IMR-90 (cell line): ENCODE data around the gene TIMM44. TPM values are rescaled to one million over a fixed set of nuclear protein-coding genes. Genes with fewer than 3 reads are reported as not detected.

Source experiments
- ATAC-seq: fragments of 200-7000 bp; cut with Tn5 transposase; 2 replicates; pipeline ENCODE4 v1.9.1; 2020; ENCODE audit warnings: low read depth, mild to moderate bottlenecking, moderate library complexity
- BruUV-seq: library from RNA; stranded (reverse); fragments of 400-500 nt; replicated peaks from 2 replicates; lab custom pipeline; 2021; lab: Mats Ljungman, UMichigan
- CTCF ChIA-PET: fragments of 300-600 bp; formaldehyde crosslinking; extraction: SDS; loops from one replicate; lab custom pipeline; 2021; ENCODE audit warnings: antibody characterized with exemption; lab: Yijun Ruan, JAX
- POLR2A ChIA-PET: fragments of 300-600 bp; sonication (Branson Sonifier 250); formaldehyde crosslinking; loops from one replicate; lab custom pipeline; 2022; ENCODE audit warnings: antibody characterized with exemption; ENCODE audit not compliant: unreplicated experiment; lab: Charles Lee
- DNase-seq: peaks from one replicate; pipeline ENCODE4 v3.0.0; 2013
- H2AFZ ChIP-seq: replicated peaks from 2 replicates; pipeline ENCODE3; 2013; ENCODE audit warnings: low read length, mild to moderate bottlenecking; ENCODE audit not compliant: poor library complexity
- H2AK5ac ChIP-seq: 2 replicates; pipeline ENCODE4 v1.6.1; 2013; ENCODE audit warnings: low read depth, low read length, inconsistent platforms
- H2AK9ac ChIP-seq: replicated peaks from 2 replicates; pipeline ENCODE3; 2013; ENCODE audit warnings: mild to moderate bottlenecking, low read depth, low read length, moderate library complexity; ENCODE audit not compliant: poor library complexity
- H2BK120ac ChIP-seq: 2 replicates; pipeline ENCODE4 v1.6.1; 2013; ENCODE audit warnings: low read depth, low read length, inconsistent platforms
- H2BK15ac ChIP-seq: 3 replicates; pipeline ENCODE4 v1.6.1; 2013; ENCODE audit warnings: low read depth, low read length, inconsistent platforms
- H2BK20ac ChIP-seq: 2 replicates; pipeline ENCODE4 v1.6.1; 2013; ENCODE audit warnings: low read depth, mild to moderate bottlenecking, inconsistent platforms, low read length, moderate library complexity
- H2BK5ac ChIP-seq: 2 replicates; pipeline ENCODE4 v1.6.1; 2013; ENCODE audit warnings: mild to moderate bottlenecking, low read depth, low read length, inconsistent platforms; ENCODE audit not compliant: poor library complexity, severe bottlenecking
- H3K14ac ChIP-seq: replicated peaks from 2 replicates; pipeline ENCODE4 v1.6.1; 2013; ENCODE audit warnings: low read depth, low read length, inconsistent platforms
- H3K18ac ChIP-seq: 2 replicates; pipeline ENCODE4 v1.6.1; 2013; ENCODE audit warnings: low read depth, low read length, control low read depth
- H3K23ac ChIP-seq: 2 replicates; pipeline ENCODE4 v1.6.1; 2013; ENCODE audit warnings: low read depth, low read length, inconsistent platforms
- H3K27ac ChIP-seq: 2 replicates; pipeline ENCODE4 v1.5.1; 2013; ENCODE audit warnings: mild to moderate bottlenecking, control low read depth, low read length; ENCODE audit not compliant: insufficient read depth
- H3K27me3 ChIP-seq: 2 replicates; pipeline ENCODE4 v1.6.1; 2013; ENCODE audit warnings: low read length; ENCODE audit not compliant: control insufficient read depth, insufficient read depth
- H3K36me3 ChIP-seq: 2 replicates; pipeline ENCODE4 v1.6.1; 2013; ENCODE audit warnings: low read length, mixed read lengths; ENCODE audit not compliant: control insufficient read depth, insufficient read depth
- H3K4ac ChIP-seq: 2 replicates; pipeline ENCODE4 v1.6.1; 2013; ENCODE audit warnings: low read depth, low read length, inconsistent platforms
- H3K4me1 ChIP-seq: 2 replicates; pipeline ENCODE4 v1.6.1; 2013; ENCODE audit warnings: low read length, mixed read lengths; ENCODE audit not compliant: control insufficient read depth, insufficient read depth
- H3K4me2 ChIP-seq: 2 replicates; pipeline ENCODE4 v1.6.1; 2013; ENCODE audit warnings: low read depth, mild to moderate bottlenecking, control low read depth, low read length, moderate library complexity
- H3K4me3 ChIP-seq: 2 replicates; pipeline ENCODE4 v1.5.1; 2013; ENCODE audit warnings: low read depth, mild to moderate bottlenecking, control low read depth, low read length, moderate library complexity; ENCODE audit not compliant: insufficient read depth
- H3K56ac ChIP-seq: 2 replicates; pipeline ENCODE4 v1.6.1; 2013; ENCODE audit warnings: low read length, inconsistent platforms; ENCODE audit not compliant: insufficient read depth; ENCODE audit errors: extremely low read depth
- H3K79me1 ChIP-seq, 2 experiments: 2 replicates each; pipeline ENCODE4 v1.6.1; 2013; ENCODE audit warnings: low read length in 2 of 2, inconsistent platforms in 1 of 2, low read depth in 1 of 2
- H3K9ac ChIP-seq: 2 replicates; pipeline ENCODE4 v1.6.1; 2013; ENCODE audit warnings: low read depth, low read length, control low read depth
- H3K9me1 ChIP-seq: 2 replicates; pipeline ENCODE4 v1.6.1; 2013; ENCODE audit warnings: low read length, inconsistent platforms; ENCODE audit not compliant: insufficient read depth
- H3K9me3 ChIP-seq: 2 replicates; pipeline ENCODE4 v1.6.1; 2013; ENCODE audit warnings: low read length; ENCODE audit not compliant: control insufficient read depth, insufficient read depth
- H4K20me1 ChIP-seq: 2 replicates; pipeline ENCODE4 v1.6.1; 2013; ENCODE audit warnings: low read length, inconsistent platforms; ENCODE audit not compliant: insufficient read depth
- H4K5ac ChIP-seq: 2 replicates; pipeline ENCODE4 v1.6.1; 2013; ENCODE audit warnings: mild to moderate bottlenecking, low read depth, low read length, control low read depth
- H4K8ac ChIP-seq, 2 experiments: 2 replicates each; pipeline ENCODE4 v1.6.1; 2013; ENCODE audit warnings: low read depth in 2 of 2, low read length in 2 of 2, control low read depth in 1 of 2, inconsistent platforms in 1 of 2
- H4K91ac ChIP-seq: 2 replicates; pipeline ENCODE4 v1.6.1; 2013; ENCODE audit warnings: low read depth, low read length, inconsistent platforms; ENCODE audit not compliant: insufficient read depth
- CEBPB ChIP-seq: IDR thresholded peaks from 2 replicates; pipeline ENCODE4 v1.6.1; 2012; ENCODE audit warnings: low read depth, low read length, improper control_type of control experiment
- CHD1 ChIP-seq: IDR thresholded peaks from 2 replicates; pipeline ENCODE4 v1.6.1; 2012; ENCODE audit warnings: low read depth, low read length, improper control_type of control experiment
- CTCF ChIP-seq: conservative IDR thresholded peaks from 2 replicates; pipeline ENCODE4 v1.5.1; 2012; ENCODE audit warnings: mild to moderate bottlenecking, low read depth, low read length, improper control_type of control experiment
- FOS ChIP-seq: fragments of 150-350 bp; IDR thresholded peaks from 2 replicates; pipeline ENCODE4 v1.6.1; 2016; ENCODE audit warnings: low read depth, low read length
- MAFK ChIP-seq: IDR thresholded peaks from 2 replicates; pipeline ENCODE4 v1.6.1; 2012; ENCODE audit warnings: low read depth, low read length, improper control_type of control experiment
- MAZ ChIP-seq: IDR thresholded peaks from 2 replicates; pipeline ENCODE4 v1.6.1; 2012; ENCODE audit warnings: low read depth, mild to moderate bottlenecking, low read length, improper control_type of control experiment, moderate library complexity, borderline replicate concordance
- MXI1 ChIP-seq: IDR thresholded peaks from 2 replicates; pipeline ENCODE4 v1.6.1; 2012; ENCODE audit warnings: low read depth, mild to moderate bottlenecking, low read length, moderate library complexity, borderline replicate concordance
- NFE2L2 ChIP-seq: fragments of 150-350 bp; IDR thresholded peaks from 2 replicates; pipeline ENCODE4 v1.6.1; 2016; ENCODE audit warnings: low read depth, mild to moderate bottlenecking, low read length
- POLR2A ChIP-seq: IDR thresholded peaks from 2 replicates; pipeline ENCODE4 v1.6.1; 2012; ENCODE audit warnings: mild to moderate bottlenecking, low read depth, low read length
- RAD21 ChIP-seq: IDR thresholded peaks from 2 replicates; pipeline ENCODE4 v1.6.1; 2012; ENCODE audit warnings: low read length, improper control_type of control experiment
- RCOR1 ChIP-seq: IDR thresholded peaks from 2 replicates; pipeline ENCODE4 v1.6.1; 2012; ENCODE audit warnings: mild to moderate bottlenecking, low read length, improper control_type of control experiment; ENCODE audit not compliant: insufficient replicate concordance
- RFX5 ChIP-seq: IDR thresholded peaks from 2 replicates; pipeline ENCODE4 v1.8.0; 2012; ENCODE audit warnings: low read depth, mild to moderate bottlenecking, low read length, moderate library complexity
- SMC3 ChIP-seq: fragments of 150-350 bp; IDR thresholded peaks from 2 replicates; pipeline ENCODE4 v1.6.1; 2016; ENCODE audit warnings: low read depth, mild to moderate bottlenecking, antibody characterized with exemption, low read length, moderate library complexity
- WGBS, 2 experiments: methylation state at CpG; one replicate each; pipeline versions ENCODE4 v1.1.5 to v1.1.7; 2013; ENCODE audit warnings: missing lambda C conversion rate in 2 of 2; ENCODE audit not compliant: insufficient read length in 1 of 2; ENCODE audit errors: extremely low coverage in 2 of 2; 5-methylcytosine and 5-hydroxymethylcytosine counted together
- dilution Hi-C: fragments of 300-500 bp; cut with HindIII; formaldehyde crosslinking; loops from one replicate; pipeline ENCODE4 v1.14.3; 2018; ENCODE audit warnings: low sequenced_read_pairs; ENCODE audit not compliant: unreplicated experiment
- in situ Hi-C: fragments of 300-500 bp; cut with MboI; formaldehyde crosslinking; loops from 3 replicates; pipeline ENCODE4 v1.14.3; 2019; ENCODE audit warnings: low sequenced_read_pairs, inconsistent platforms, mixed read lengths
- intact Hi-C: fragments of 100-400 bp; cut with micrococcal nuclease; formaldehyde crosslinking; loops from 2 replicates; pipeline ENCODE4 v1.10.0; 2022
- polyA plus RNA-seq, 3 experiments: library from polyadenylated mRNA; depleted of rRNA; stranded (reverse); fragments of >200 nt; gene quantifications; 2 replicates each; pipeline ENCODE4 v1.2.3, GENCODE V29; 2012; ENCODE audit warnings: low replicate concordance in 1 of 3
- total RNA-seq: library from RNA; depleted of rRNA; stranded (reverse); fragments of >200 nt; gene quantifications from 2 replicates; pipeline ENCODE4 v1.2.3, GENCODE V29; 2012
- TF ChIP-seq, protein P1 (sequence below): fragments of 150-350 bp; IDR thresholded peaks from 2 replicates; pipeline ENCODE4 v1.6.1; 2017; ENCODE audit warnings: mild to moderate bottlenecking, antibody characterized with exemption, low read length, low read depth

Gene TIMM44
- total and polyA plus RNA-seq, 2 of the 4 experiments (the other 2 are of a cell fraction): 37.6 to 52.3 TPM

DNA sequence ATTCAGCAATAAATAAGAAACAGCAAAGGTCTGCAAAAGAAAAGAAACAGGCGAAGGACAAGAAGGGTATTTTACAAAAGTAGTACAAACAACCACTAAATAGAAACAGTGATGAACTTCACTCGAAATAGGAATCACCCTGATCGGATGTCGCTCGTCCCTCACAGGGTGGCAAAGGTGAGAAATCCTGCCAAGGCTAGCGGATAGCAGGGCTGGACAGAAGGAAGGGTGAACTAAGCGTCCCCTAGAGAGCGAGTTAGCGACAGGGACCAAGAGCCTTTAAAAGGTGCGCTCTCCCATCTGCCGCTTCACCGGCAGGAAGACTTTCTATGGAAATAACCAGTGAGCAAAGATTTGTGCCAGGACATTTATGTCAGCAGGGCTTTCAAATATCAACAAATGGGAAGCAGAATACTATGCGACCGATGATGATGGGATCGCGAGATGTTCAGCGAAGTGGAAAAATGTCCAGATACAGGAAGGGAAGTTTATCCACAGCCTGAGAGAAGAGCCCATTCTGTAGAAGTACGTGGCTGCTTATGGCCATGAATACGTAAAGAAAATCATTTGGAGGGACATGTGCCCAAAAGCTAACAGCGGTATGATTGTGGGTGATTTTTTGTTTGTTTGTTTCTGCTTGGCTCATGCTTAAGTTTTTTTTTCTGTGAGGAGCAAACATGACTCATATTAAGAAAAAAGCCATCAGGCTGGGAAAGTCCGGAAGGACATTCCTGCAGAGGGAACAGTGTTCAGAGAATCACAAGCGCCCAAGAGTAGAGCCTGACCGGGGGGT lies 43.1 kb upstream of the TIMM44 start:
- Histone ChIP-seq H2BK5ac (no peak overlapping the region), H2BK15ac (no peak overlapping the region; the same call in 2 of the 3 replicates), H3K4me3 (no peak overlapping the region), H3K18ac (no peak overlapping the region), H3K9me3 (no peaks in the 10 kb centered on the region), H3K56ac (no peak overlapping the region), H2AK5ac (no peak overlapping the region), H3K9me1 (peaks cover 34% of the 10 kb centered on the region), H2AK9ac (no peak overlapping the region), H3K79me1 (peaks cover 40 to 90% of the 10 kb centered on the region in 2 experiments), H3K14ac (no peak overlapping the region), H3K4me1 (peaks cover 18% of the 10 kb centered on the region), H3K4me2 (peak overlapping the region; percentile 48; the same call in 1 of the 2 replicates), H4K20me1 (peaks cover 94% of the 10 kb centered on the region), H3K27ac (no peak overlapping the region), H2BK20ac (no peak overlapping the region), H3K27me3 (no peaks in the 10 kb centered on the region), H3K9ac (no peak overlapping the region), H2BK120ac (no peak overlapping the region), H3K23ac (no peak overlapping the region), H4K8ac (no peak overlapping the region), H4K91ac (no peak overlapping the region), H3K4ac (no peak overlapping the region), H4K5ac (no peak overlapping the region), H2AFZ (no peak overlapping the region), H3K36me3 (peaks cover 69% of the 10 kb centered on the region)
- ATAC-seq (peak; percentile 86), DNase-seq (peak; percentile 82)
- BruUV-seq: no TSS peak
- ChIA-PET CTCF (interaction anchor here (0.7 to 1.4 kb wide), 2 partner anchors 16 kb away, joined by 3 to 4 read pairs; no protein-coding TSS in a partner anchor), POLR2A (no interaction called here)
- in situ Hi-C loops: no loop called here
- dilution Hi-C loops: no loop called here
- WGBS, 2 experiments: 97% methylated on average over 10 of the region's 23 CpGs; no CpG with 5 or more reads in 1 of the 2 experiments
- intact Hi-C loops: no loop called here
- TF ChIP-seq POLR2A: no peak
- peak; percentile 61; the same call in 1 of the 2 replicates for TF ChIP-seq MXI1
- TF ChIP-seq RCOR1: no peak
- TF ChIP-seq CTCF: no peak; the same call in 1 of the 2 replicates
- TF ChIP-seq RFX5: no peak
- no peak for TF ChIP-seq RAD21
- no peak for TF ChIP-seq CHD1
- TF ChIP-seq FOS: peak; percentile 85; the same call in 1 of the 2 replicates
- no peak for TF ChIP-seq NFE2L2
- no peak for TF ChIP-seq SMC3
- TF ChIP-seq, protein P1, sequence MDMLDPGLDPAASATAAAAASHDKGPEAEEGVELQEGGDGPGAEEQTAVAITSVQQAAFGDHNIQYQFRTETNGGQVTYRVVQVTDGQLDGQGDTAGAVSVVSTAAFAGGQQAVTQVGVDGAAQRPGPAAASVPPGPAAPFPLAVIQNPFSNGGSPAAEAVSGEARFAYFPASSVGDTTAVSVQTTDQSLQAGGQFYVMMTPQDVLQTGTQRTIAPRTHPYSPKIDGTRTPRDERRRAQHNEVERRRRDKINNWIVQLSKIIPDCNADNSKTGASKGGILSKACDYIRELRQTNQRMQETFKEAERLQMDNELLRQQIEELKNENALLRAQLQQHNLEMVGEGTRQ: peak; percentile 56; the same call in 1 of the 2 replicates
- 0 out of 2 replicates have a peak, but pooled peaks have one; percentile 23 for TF ChIP-seq MAZ
- no peak for TF ChIP-seq CEBPB
- TF ChIP-seq MAFK: no peak
